ENCODE results near the gene EIF4A3.
A peak's percentile ranks its signal among the peaks of the same experiment; 100 is the strongest.
"Not testable (repeated sequence)": the region's sequence is repeated elsewhere in the genome, so short reads cannot be mapped to it uniquely, and the experiment has no call there.

Gene EIF4A3

DNA sequence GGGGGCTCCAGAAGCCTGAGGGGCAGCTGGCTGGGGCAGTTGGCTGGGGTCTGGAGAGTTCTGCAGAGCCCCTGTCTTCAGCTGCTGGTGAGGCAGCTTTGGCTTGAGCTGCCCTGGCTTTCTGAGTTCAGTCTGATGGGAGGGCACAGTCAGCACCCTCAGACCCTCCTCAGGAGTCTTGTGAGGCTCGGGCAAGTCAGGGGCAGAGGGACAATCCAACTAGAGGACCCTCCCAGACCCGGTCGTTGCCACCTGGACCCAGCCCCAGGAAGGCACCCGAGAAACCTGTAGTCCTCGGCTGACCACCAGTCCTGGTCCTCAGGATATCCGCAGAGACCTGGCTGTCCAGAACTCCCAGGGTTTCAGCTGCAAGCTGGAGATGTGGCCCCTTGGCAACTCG lies 24.8 kb upstream of the EIF4A3 start:
- no peak for DNase-seq

DNA sequence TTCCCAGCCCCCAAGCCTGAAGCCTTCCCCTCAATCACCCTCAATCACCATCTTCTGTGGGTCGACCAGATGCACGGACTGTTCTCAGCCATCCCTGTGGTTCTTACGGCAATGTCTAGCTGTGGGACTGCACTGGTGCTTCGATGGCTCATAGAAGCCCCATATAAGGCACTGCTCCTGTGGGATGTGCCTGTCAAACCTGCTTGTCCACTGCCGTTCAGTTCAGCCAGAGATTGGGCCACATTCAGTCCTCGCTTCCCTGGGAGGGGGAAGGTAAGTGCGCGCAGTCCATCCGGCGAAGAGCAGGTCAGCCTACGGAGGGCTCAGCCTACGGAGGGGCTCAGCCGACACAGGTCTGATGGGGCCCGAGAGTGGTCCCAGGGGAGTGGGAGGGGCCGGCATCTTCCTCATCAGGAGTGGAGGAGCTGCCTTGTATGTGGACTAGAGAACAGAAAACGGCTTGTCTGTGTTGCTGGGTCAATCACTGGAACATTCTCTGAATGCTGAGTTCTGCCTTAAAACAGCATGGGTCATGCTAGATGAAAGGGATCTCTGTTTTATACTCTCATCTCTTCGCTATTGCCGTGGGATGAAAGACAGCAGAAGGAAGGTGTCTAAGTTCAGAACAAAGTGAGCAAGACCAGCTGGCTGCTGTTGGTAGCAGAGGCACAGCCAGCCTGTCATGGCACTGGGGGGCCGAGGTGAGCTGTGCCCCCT lies 23.0 kb upstream of the EIF4A3 start, which contains the start of gene CARD14:
Gene CARD14 (plus strand): TSS at position 247 of the 717 bp plus-strand sequence. CDS start 11,409 bp downstream, outside the sequence.
- DNase-seq = no peak

DNA sequence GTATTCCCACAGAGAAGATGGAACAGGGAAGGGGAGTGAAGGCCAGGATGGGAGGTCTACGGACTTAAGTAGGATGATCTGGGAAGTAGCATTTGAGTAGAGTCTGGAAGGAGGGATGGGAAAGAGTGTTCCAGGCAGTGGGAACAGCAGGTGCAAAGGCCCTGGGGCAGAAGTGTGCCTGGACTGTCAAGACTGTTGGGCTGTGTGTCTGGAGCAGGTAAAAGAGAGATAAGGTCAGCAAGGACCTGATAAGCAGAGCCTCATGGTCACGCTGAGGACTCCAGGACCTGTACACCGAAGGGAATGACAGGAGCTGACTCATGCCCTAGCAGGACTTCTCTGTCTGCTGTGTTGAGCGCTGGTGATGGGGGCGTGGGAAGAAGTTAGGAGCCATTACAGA lies 22.2 kb upstream of the EIF4A3 start:
- no peak for DNase-seq

DNA sequence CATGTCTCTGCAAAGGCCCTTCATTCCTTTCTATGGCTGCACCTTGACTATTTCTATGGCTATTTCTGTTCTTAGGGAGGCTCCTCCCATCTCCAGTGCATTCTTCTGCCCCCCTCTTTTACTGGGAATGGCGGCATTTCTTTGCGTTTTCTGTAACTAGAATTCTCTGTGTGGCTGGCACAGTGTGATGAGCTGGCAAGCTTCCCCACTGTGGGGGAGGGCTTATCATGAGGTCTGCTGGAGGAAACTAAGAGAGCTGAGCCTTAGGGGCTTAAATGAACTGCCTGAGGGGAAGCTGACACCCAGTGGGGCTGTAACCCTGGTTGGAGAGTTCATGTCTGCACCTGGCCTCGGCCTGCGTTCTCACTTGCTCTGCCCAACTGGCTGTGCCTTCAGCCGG lies 21.4 kb upstream of the EIF4A3 start:
- no peak for DNase-seq

- DNase-seq = no peak
These were observed 19.5 kb upstream of the EIF4A3 start for GRCh38 chr17:80166446-80166845.

DNA sequence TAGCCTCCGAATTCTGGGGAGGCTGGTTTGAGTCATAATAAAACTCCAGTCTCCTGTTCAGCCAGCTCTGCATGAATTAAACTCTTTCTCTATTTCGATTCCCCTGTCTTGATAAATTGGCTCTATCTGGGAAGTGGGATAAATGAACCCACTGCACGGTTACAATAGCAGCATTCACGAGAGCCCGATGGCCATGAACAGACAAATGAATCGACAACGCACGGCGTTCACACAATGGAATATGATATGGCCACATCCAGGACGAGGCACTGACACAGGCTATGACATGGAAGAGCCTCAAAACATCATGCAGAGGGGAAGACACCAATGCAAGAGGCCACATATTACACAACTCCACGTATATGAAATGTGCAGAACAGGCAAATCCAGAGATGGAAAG lies 17.3 kb upstream of the EIF4A3 start:
- DNase-seq = no peak

- DNase-seq = no peak
These were observed 16.4 kb upstream of the EIF4A3 start for GRCh38 chr17:80163336-80163735.

- DNase-seq = no peak
These were observed 13.6 kb upstream of the EIF4A3 start for GRCh38 chr17:80160536-80160935.

- DNase-seq = no peak
These were observed 11.9 kb upstream of the EIF4A3 start for GRCh38 chr17:80158846-80159245.

GRCh38 chr17:80155600-80155999 lies 8.7 kb upstream of the EIF4A3 start:
- not testable (repeated sequence) for DNase-seq

GRCh38 chr17:80154166-80154565 lies 7.2 kb upstream of the EIF4A3 start:
- no peak for DNase-seq

GRCh38 chr17:80153004-80153403 lies 6.1 kb upstream of the EIF4A3 start:
- no peak for DNase-seq

DNA sequence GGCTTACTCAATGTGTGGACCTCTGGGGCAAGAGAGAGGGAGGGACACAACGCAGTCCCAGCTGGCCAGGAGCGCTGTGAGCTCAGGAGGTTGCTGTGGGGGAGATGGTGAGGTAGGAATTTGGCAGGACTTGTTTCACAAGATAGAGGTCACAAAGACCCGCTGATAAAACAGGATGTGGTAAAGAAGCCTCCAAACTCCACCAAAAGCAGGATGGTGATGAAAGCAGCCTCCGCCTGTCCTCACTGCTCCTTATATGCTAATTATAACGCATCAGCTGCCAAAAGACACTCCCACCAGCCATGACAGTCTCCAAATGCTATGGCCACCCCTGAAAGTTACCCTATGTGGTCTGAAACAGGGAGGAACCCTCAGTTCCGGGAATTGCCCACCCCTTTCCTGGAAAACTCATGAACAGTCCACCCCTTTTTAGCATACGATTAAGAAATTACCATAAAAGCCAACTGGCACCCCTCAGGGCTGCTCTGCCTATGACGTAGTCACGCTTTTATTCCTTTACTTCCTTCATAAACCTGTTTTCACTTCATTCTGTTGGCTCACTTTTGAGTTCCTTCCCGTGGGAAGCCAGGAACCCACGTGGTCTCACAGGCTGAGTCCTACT lies 5.3 kb upstream of the EIF4A3 start:
- DNase-seq = peak; percentile 26 to 36

DNA sequence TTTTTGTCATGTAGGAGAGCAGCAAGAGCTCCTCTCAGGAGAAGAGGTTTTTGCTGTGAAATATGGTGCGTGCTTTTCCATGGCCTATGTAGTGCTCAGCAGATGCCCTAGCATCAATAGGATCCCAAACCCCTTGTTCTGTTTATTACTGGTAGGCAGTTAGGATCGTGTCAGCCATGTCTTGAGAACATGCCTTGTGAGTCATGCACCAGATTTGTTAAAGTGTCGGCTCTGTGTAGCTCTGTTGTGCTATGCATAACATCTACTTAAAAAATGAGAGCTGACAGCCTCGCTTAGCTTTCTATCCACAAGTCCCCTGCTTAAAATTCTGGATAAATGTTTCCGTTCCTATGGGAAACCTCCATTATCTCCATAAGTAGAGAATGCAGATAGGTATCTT lies 4.4 kb upstream of the EIF4A3 start:
- no peak for DNase-seq

- peak; percentile 60 to 69 for DNase-seq
These were observed 550 bp downstream of the EIF4A3 start for GRCh38 chr17:80146121-80147034.

DNA sequence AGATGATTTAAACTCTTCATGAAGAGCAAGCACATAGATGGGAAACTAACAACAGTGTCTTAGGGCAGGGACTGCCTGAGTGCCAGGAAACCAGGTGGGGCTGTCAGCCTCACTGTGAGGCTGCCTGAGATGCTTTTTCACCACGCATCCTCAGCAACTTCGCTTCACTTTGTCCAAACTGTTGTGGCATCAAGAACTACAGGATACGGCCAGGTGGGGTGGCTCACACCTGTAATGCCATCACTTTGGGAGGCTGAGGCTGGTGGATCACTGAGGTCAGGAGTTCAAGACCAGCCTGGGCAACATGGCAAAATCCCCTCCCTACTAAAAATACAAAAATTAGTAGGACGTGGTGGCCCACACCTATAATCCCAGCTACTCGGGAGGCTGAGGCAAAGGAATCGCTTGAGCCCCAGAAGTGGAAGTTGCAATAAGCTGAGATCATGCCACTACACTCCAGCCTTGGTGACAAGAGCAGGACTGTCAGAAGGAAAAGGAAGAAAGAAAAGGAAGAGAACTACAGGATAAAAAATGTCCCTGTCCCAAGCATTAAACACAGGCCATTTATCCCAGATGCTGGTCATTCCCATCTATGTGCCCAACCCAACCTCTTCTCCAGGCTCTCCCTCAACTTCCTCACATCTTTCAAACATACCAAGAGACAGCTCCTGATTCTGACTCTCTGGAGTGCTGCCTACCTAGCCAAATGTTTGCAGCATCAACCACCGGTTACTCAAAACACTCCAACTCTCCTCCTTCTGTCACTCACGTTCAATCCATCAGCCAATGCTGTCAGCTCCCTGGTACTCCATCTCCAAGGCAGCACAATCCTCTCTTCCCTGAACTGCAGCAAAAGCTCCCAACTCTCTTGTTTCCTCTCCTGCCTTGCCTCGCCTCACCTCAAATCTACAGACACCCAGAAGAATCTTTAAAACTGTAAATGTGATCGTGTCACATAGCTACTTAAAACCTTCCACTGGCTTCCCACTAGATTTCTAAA lies 1.6 kb downstream of the EIF4A3 start:
- peak; percentile 28 to 39 for DNase-seq

- no peak for DNase-seq
These were observed 4.0 kb downstream of the EIF4A3 start for GRCh38 chr17:80142929-80143328.

GRCh38 chr17:80141463-80142165 lies 5.3 kb downstream of the EIF4A3 start:
- no peak for DNase-seq

GRCh38 chr17:80138856-80139426 lies 8.0 kb downstream of the EIF4A3 start:
- no peak for DNase-seq

- DNase-seq = no peak
These were observed 9.8 kb downstream of the EIF4A3 start for GRCh38 chr17:80137131-80137530.

GRCh38 chr17:80133626-80133970 lies 13.3 kb downstream of the EIF4A3 start:
- DNase-seq = no peak

All from Kasumi-1 (cell line).